A673 (cell line): ENCODE measurements around the gene FXR2.

ENCODE experiments used
- EZH2 ChIP-seq: fragments of 200-600 bp; sonication (generic); IDR thresholded peaks from 2 replicates; pipeline ENCODE4 v1.6.1; 2017; ENCODE audit warnings: borderline replicate concordance, low read depth, mild to moderate bottlenecking, mixed read lengths, antibody characterized with exemption, low read length; ENCODE audit not compliant: poor library complexity, severe bottlenecking
- TF ChIP-seq, protein P1 (sequence below): fragments of 300-800, 200-600 bp; sonication (generic); conservative IDR thresholded peaks from 2 replicates; pipeline ENCODE4 v1.5.1; 2017; ENCODE audit warnings: low read depth, mild to moderate bottlenecking, antibody characterized with exemption, low read length, moderate library complexity, mixed read lengths

DNA sequence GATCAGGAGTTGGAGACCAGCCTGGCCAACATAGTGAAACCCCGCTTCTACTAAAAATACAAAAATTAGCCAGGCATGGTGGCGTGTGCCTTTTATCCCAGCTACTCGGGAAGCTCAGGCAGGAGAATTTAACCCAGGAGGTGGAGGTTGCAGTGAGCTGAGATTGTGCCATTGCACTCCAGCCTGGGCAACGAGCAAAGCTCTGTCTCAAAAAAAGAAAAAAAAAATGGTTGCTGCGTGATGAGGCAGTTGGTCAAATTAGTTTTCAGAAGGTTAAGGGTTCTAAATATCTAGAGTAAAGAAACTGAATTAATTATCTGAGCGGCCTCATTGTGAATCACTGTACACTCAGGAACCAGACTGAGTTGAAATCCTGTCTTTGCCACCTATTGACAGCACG is 38.7 kb downstream of the FXR2 start:
- TF ChIP-seq, protein P1, sequence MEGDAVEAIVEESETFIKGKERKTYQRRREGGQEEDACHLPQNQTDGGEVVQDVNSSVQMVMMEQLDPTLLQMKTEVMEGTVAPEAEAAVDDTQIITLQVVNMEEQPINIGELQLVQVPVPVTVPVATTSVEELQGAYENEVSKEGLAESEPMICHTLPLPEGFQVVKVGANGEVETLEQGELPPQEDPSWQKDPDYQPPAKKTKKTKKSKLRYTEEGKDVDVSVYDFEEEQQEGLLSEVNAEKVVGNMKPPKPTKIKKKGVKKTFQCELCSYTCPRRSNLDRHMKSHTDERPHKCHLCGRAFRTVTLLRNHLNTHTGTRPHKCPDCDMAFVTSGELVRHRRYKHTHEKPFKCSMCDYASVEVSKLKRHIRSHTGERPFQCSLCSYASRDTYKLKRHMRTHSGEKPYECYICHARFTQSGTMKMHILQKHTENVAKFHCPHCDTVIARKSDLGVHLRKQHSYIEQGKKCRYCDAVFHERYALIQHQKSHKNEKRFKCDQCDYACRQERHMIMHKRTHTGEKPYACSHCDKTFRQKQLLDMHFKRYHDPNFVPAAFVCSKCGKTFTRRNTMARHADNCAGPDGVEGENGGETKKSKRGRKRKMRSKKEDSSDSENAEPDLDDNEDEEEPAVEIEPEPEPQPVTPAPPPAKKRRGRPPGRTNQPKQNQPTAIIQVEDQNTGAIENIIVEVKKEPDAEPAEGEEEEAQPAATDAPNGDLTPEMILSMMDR: no peak
- no peak for TF ChIP-seq EZH2
